IPS-20b (cell line): ENCODE results near the gene CEP170B.

Experiments used
- H3K27ac ChIP-seq: one replicate; pipeline ENCODE4 v1.5.1; 2013; ENCODE audit warnings: low read length
- H3K27me3 ChIP-seq: 2 replicates; pipeline ENCODE4 v1.6.1; 2013; ENCODE audit warnings: mild to moderate bottlenecking, low read length, inconsistent platforms; ENCODE audit not compliant: insufficient read depth
- H3K36me3 ChIP-seq: 2 replicates; pipeline ENCODE4 v1.6.1; 2013; ENCODE audit warnings: low read depth, mild to moderate bottlenecking, inconsistent platforms, low read length, moderate library complexity; ENCODE audit not compliant: insufficient read depth
- H3K4me1 ChIP-seq: 2 replicates; pipeline ENCODE4 v1.6.1; 2013; ENCODE audit warnings: mild to moderate bottlenecking, control low read depth, inconsistent platforms, low read length, moderate library complexity; ENCODE audit not compliant: insufficient read depth
- H3K4me3 ChIP-seq: 2 replicates; pipeline ENCODE4 v1.5.1; 2013; ENCODE audit warnings: mild to moderate bottlenecking, low read length, inconsistent platforms
- H3K9ac ChIP-seq: 2 replicates; pipeline ENCODE4 v1.6.1; 2013; ENCODE audit warnings: low read depth, mild to moderate bottlenecking, inconsistent platforms, low read length, moderate library complexity
- H3K9me3 ChIP-seq: 2 replicates; pipeline ENCODE4 v1.6.1; 2013; ENCODE audit warnings: mild to moderate bottlenecking, low read depth, low read length, inconsistent platforms; ENCODE audit not compliant: insufficient read depth

CEP170B gene

DNA sequence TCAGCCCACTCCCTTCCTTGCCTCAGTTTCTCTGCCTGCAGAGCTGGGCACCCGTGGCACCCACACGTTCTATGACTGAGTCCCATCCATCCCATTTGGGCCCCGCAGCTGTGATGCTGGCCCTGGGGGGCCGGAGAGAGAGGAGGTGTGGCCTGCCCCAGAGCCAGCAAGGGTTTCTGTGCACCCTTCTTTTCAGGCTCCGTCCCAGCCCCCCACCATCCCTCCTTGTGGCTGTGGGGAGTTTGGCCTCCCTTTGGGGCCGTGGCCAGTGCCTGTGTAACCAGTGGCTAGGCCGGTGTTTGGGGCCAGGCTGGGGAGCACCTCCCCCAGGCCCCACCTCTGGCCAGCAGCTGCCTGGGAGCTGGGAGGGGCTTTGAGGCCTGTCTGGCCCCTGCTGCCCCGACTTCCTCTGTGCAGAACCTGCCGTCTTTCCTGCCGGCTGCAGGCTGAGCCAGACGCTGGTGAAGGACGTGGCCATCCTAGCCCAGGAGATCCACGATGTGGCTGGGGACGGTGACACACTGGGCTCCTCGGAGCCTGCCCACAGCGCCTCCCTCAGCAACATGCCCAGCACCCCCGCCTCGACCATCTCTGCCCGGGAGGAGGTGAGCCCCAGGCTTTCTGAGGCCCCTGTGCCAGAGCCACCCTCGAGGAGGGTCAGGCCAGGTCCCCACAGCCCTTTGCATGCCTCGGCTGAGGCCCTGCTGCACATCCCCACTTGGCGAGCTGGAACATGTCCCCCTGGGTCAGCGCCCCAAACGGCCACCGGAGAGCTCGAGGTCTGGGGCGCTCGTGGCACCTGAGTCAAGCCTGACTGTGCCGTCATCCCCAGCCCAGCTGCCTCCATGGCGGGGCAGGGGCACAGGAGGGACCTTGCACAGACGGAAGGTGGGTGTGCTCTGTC, 27.7 kb downstream of the CEP170B start:
- H3K9ac ChIP-seq = no peak overlapping the region

DNA sequence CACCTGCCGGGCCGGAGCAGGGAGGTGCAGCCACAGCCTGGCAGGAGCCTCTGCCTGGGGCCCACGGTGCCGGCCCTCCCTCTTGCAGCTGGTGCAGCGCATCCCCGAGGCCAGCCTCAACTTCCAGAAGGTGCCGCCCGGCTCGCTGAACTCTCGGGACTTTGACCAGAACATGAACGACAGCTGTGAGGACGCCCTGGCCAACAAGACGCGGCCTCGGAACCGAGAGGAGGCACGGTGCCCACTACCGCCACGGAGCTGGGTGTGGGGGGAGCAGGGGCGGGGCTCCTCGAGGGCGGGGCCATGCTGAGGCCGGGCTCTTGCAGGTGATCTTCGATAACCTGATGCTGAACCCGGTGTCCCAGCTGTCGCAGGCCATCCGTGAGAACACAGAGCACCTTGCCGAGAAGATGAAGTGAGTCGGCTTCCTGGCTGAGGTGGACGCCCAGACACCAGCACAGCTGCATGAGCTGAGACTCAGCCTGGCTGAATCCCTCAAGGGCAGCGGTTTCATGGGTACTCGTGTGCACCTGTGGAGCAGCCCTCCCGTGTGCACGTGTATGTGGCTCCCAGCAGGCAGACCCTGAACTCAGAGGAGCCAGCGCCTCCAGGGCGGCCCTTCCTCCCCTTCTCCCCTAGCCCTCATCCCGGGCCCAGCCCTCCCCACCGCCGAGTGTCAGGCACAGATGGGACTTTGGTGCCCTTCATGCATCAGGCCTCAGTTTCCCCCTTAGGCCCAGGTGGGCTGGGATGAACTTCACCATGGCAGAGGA, 28.6 kb downstream of the CEP170B start:
- H3K27ac ChIP-seq = no peak overlapping the region
- H3K4me1 ChIP-seq = no peaks in the 10 kb centered on the region
- no peaks in the 10 kb centered on the region for H3K27me3 ChIP-seq
- H3K9ac ChIP-seq = no peak overlapping the region
- no peak overlapping the region for H3K4me3 ChIP-seq
- no peaks in the 10 kb centered on the region for H3K36me3 ChIP-seq
- H3K9me3 ChIP-seq = no peaks in the 10 kb centered on the region

More for the DNA sequence above, 27.7 kb downstream of the CEP170B start:
- Histone ChIP-seq H3K27ac (no peak overlapping the region), H3K4me1 (no peaks in the 10 kb centered on the region), H3K4me3 (no peak overlapping the region), H3K36me3 (no peaks in the 10 kb centered on the region), H3K9me3 (no peaks in the 10 kb centered on the region), H3K27me3 (no peaks in the 10 kb centered on the region)

DNA sequence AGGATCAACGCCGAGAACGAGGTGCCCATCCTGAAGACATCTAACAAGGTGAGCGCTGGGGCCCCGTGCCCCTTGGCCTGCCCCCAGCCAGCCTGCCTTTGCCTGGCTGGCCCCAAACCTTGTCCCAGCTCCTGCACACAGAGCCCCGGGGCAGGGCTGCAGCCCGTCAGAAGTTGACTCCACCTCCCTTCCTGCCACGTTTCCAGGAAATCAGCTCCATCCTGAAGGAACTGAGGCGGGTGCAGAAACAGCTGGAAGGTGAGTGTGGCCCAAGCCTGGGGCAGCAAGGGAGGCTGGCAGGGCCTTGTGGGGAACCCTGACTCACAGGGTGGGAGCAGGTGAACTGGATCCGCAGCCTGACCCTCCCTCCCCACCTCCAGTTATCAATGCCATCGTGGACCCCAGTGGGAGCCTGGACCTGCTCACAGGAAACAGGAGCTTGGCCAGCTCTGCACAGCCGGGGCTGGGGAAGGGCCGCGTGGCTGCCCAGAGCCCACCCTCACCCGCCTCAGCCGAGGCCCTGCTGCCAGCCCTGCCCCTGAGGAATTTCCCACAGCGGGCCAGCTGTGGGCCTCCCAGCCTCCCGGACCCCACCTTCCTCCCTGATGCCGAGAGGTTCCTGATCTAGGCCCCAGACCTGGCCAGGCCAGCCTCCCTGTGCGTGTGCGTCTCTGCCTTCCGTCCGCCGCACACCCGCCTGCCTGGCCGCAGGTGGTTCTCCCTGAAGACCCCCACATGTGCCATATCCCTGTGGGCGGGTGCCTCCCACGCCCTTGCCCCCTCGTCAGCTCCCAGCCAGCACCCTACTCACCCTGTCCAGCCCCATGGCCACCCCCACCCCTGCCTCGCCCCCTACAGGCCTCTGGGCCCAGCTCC, 29.5 kb downstream of the CEP170B start:
- no peak overlapping the region for H3K4me3 ChIP-seq
- no peak overlapping the region for H3K9ac ChIP-seq
- no peak overlapping the region for H3K27ac ChIP-seq
- H3K27me3 ChIP-seq = no peaks in the 10 kb centered on the region
- no peaks in the 10 kb centered on the region for H3K4me1 ChIP-seq
- H3K36me3 ChIP-seq = no peaks in the 10 kb centered on the region
- no peaks in the 10 kb centered on the region for H3K9me3 ChIP-seq

DNA sequence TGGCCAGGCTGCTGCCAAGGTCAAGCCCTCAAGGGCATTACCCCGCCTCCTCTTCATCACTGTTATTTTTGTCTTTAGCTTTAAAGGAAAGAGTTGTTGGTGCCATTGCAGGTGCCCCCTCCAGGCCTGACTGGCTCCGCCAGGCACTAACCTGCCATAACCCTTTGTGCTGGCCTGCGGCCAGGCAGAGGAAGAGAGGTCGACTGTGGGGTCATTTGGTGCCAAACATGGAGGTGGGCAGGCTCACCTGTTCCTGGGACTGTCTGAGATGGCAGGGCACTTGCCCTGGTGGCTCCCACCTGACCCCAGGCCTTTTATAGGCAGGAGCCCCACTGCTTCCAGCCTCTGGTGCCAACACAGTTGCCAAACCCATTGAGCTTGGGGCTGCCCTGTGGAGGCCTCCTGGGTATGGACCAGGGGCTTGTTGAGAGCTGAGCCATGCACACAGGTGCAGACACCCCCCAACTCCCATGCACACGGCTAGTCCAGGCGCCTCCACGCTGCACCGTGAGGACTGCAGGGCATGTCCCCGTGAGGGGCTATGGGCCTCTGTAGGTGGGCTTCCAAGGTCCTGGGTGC, 30.2 kb downstream of the CEP170B start:
- H3K9ac ChIP-seq = no peak overlapping the region
- H3K4me3 ChIP-seq = no peak overlapping the region
- no peaks in the 10 kb centered on the region for H3K9me3 ChIP-seq
- no peaks in the 10 kb centered on the region for H3K4me1 ChIP-seq
- H3K27ac ChIP-seq = no peak overlapping the region
- no peaks in the 10 kb centered on the region; the same call in 1 of the 2 replicates for H3K27me3 ChIP-seq
- no peaks in the 10 kb centered on the region for H3K36me3 ChIP-seq

DNA sequence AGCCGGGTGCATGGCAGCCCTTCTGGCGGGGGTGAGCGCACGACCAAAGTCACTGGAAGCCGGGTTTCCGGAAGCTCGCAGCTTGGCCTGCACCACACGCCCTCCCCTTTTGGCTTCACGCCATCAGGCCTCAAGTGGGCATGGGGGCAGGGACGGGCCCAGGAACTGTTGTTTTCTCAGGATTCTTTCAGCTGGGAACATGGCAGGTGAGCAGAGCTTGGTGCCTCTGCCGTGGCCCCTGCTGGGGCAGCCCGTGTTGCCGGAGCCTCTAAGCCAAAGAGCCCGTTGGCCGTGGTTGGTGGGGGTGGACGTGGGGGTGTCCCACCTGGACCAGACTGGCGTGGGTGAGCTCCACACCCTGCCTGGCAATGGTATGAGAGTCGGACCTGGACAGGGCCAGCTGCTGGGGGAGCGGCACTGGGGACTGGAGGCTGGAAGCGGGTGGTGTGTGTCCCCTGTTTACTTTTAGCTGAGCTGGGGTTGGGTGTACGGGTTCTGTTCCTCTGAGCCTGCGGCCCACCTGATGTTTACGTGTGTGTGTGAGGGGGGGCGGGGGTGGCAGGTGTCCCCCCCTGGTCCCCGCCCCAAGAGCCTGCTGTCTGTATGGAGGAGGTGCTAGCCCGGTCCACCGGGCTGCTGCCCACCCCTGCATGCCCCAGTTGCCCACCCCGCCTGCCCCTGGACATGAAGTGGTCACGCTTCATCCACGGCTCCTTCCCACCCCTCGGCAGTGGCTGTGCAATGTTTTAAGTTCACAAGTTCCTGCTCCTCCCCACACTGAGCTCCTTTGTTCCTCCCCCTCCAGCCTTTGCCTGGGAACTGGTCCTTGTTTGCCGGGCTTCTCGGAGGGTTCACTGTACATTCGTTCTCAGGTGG, 31.0 kb downstream of the CEP170B start:
- H3K36me3 ChIP-seq = no peaks in the 10 kb centered on the region
- H3K4me3 ChIP-seq = no peak overlapping the region
- H3K27ac ChIP-seq = no peak overlapping the region
- no peaks in the 10 kb centered on the region for H3K4me1 ChIP-seq
- H3K9ac ChIP-seq = no peak overlapping the region
- no peaks in the 10 kb centered on the region; the same call in 1 of the 2 replicates for H3K27me3 ChIP-seq
- no peaks in the 10 kb centered on the region for H3K9me3 ChIP-seq

DNA sequence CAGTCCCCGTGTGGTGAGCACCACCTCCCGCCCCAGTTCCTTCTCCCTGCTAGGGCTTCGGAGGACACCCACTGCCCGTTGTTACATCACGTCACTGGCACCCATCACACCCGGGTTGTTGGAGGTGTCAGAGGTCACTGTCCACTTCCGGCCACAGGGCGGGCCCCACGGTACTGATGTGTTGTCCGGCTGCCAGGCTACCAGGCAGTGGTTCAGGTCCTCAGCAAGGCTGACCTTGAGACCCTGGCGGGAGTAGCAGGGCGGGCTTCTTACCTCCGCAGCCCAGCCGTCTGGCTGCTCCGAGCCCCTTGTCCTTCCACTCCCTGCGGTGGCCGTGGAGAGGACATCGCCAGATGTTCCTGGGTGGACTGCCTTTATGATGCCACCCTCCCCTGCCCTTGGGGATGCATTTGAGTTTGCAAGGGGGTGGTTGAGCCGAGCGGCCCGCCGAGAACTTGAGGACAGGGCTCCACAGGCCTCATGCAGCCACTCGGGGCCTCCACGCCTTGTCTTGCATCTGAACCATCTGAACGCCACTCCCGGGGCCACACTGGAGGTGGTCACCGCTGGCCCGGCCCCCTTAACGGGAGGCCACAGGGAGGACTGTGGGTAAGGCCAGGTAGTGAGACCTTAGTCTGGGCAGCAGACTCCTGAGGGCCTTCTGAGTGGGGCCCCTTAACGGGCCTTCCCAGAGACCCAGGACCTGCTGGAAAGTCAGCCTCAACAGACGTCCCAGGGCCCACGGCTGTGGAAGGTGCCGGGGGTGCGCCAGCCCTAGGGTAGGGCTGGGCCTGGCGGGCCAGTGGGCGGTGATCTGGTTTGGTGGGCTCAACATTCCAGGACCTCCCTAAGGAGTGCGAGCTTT, 32.5 kb downstream of the CEP170B start:
- no peak overlapping the region for H3K4me3 ChIP-seq
- no peaks in the 10 kb centered on the region; the same call in 1 of the 2 replicates for H3K27me3 ChIP-seq
- no peak overlapping the region for H3K9ac ChIP-seq
- H3K9me3 ChIP-seq = no peaks in the 10 kb centered on the region
- no peaks in the 10 kb centered on the region for H3K36me3 ChIP-seq
- H3K4me1 ChIP-seq = no peaks in the 10 kb centered on the region
- no peak overlapping the region for H3K27ac ChIP-seq

DNA sequence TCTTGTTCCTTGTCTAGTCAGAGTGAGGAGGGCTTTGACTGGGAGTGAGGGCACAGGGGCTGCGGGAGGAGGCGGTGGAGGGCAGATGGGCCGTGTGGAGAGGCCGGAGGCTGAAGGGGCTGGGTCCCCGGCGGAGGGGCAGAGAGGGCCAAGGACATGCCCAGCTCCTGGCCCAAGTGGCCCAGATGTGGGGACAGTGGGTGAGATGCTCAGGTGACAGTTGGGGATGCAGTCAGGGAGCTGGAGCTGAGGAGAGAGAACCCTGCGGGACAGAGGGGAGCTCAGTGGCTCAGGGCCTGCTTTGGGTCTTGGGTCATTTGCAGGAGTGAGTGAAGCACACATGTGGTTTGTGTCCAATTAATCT, 33.1 kb downstream of the CEP170B start:
- Histone ChIP-seq H3K36me3 (no peaks in the 10 kb centered on the region), H3K27ac (no peak overlapping the region), H3K4me3 (no peak overlapping the region), H3K27me3 (peaks cover 2% of the 10 kb centered on the region; the same call in 1 of the 2 replicates), H3K9ac (no peak overlapping the region), H3K4me1 (no peaks in the 10 kb centered on the region), H3K9me3 (no peaks in the 10 kb centered on the region)

DNA sequence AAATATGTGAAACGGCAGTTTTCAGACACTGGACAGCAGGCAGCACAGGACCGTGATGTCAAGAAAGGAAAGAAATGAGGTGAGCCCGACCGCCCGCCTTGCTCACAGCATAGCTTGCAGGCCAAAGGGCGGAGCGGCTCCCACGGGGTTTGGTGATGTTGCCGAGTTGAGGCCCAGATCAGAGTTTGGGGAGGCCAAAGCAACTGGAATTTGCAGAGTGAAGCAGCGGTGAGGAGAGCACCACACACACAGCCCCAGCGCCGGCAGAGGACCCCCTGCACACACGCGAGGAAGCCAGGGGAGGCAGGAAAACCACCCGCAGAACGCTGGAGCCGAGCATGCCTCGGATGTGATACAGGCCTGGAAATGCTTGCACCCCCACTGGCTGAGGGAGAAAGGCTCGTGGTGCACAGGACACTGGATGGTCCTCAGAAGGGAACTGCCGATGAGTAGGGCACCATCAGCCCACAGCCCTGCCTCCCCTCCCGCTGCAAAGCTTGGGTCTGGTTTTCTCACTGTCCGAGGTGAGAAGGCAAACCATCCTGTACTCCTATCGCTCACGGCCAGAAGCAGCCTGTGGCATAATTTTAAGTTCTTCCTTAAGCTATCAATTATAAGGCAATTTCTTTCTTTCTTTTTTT, 33.9 kb downstream of the CEP170B start:
- H3K4me3 ChIP-seq = no peak overlapping the region
- no peaks in the 10 kb centered on the region for H3K9me3 ChIP-seq
- H3K36me3 ChIP-seq = no peaks in the 10 kb centered on the region
- H3K9ac ChIP-seq = no peak overlapping the region
- peaks cover 10% of the 10 kb centered on the region for H3K27me3 ChIP-seq
- H3K4me1 ChIP-seq = no peaks in the 10 kb centered on the region
- H3K27ac ChIP-seq = no peak overlapping the region

DNA sequence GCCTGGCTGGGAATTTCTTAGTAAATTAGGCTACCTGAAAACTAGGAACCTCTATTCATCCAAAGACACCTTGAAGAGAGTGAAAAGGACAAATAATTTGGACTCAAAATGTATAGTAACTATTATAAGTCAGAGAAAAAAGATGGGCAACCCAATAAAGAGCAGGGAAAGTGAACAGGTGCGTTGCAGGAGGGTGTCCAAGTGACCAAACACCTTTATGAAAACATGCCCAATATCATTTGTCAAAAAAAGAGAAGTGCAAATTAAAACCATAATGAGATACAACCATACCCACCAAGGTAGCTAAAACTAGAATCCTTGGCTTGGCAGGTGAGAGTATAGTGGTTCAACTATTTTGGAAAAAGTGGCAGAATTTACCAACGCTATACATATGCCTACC, 34.7 kb downstream of the CEP170B start:
- Histone ChIP-seq H3K27ac (no peak overlapping the region), H3K27me3 (peaks cover 18% of the 10 kb centered on the region), H3K36me3 (no peaks in the 10 kb centered on the region), H3K4me3 (no peak overlapping the region), H3K9me3 (no peaks in the 10 kb centered on the region), H3K4me1 (no peaks in the 10 kb centered on the region), H3K9ac (no peak overlapping the region)
